ENCODE results near the gene PRKCI.
A peak's percentile ranks its signal among the peaks of the same experiment; 100 is the strongest.
"Not testable (repeated sequence)": the region's sequence is repeated elsewhere in the genome, so short reads cannot be mapped to it uniquely, and the experiment has no call there.

The PRKCI gene

GRCh38 chr3:170225166-170225565, 2.9 kb downstream of the PRKCI start:
- no peak for DNase-seq (ENCODE audit: low read depth)

DNA sequence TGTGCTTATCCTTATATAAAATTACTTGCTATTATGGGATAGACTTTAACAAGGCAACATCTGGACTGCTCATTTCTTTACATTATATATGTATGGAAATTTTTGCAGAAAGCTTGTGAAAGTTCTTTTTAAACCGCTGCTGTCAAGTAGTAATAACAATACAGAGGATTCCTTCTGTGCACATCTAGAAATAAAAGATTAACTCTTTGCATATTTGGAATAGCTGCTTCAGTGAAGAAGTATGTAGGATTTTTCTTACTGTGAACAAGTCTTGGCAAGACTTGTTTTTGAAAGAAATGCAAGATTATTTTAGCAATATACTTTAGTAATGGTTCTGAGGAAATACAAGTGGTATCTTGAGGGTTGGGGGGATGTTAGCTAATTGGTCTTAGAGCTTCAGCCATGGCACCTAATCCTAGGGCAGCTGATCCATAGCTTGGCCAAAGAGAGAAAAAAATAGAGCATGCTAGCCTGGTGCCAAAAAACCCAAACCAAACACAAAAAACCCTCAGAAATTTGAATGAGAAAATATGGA, 4.3 kb downstream of the PRKCI start:
- DNase-seq (ENCODE audit: low read depth): peak; percentile 3

DNA sequence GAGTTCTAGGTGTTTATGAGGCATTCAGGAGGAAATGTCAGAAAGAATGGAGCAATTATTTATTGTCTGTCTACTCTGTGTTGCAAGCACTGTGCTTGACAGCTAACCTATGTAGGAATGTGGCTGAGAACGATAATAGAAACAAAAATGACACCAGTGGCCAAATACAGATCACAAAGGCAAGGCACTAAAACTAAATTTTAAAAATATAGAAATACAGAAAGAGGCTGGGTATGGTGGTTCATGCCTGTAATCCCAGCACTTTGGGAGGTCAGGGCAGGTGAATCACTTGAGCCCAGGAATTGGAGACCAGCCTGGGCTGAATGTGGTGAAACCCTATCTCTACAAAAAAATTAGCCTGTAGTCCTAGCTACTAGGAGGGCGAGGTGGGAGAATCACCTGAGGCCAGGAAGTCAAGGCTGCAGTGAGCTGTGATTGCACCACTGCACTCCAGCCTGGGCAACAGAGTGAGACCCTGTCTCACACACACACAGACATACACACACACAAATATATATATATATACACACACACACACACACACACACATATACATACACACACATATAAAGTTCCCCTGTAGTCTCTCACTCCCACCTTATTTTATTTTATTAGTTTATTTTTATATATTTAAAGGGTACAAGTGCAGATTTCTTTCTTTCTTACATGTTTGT, 6.0 kb downstream of the PRKCI start:
- DNase-seq (ENCODE audit: low read depth): no peak

- no peak for DNase-seq (ENCODE audit: low read depth)
Measured at GRCh38 chr3:170232266-170232665, 10.0 kb downstream of the PRKCI start.

DNA sequence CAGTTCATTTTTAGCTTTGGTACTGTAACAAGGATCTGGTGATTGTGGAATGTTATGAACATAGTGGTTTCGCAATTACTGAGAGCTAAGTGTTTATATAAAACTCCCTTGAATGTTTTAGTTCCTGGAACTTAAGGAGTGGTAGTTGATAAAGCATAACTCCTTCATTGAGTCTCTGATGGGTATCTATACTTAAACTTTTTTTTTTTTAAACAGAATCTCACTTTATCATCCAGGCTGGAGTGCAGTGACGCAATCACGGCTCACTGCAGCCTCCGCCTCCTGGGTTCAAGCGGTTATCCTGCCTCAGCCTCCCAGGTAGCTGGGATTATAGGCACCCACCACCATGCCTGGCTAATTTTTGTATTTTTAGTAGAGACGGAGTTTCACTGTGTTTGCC, 11.3 kb downstream of the PRKCI start:
- peak; percentile 68 for DNase-seq (ENCODE audit: low read depth)

GRCh38 chr3:170240142-170240541, 17.9 kb downstream of the PRKCI start:
- DNase-seq (ENCODE audit: low read depth): no peak

DNA sequence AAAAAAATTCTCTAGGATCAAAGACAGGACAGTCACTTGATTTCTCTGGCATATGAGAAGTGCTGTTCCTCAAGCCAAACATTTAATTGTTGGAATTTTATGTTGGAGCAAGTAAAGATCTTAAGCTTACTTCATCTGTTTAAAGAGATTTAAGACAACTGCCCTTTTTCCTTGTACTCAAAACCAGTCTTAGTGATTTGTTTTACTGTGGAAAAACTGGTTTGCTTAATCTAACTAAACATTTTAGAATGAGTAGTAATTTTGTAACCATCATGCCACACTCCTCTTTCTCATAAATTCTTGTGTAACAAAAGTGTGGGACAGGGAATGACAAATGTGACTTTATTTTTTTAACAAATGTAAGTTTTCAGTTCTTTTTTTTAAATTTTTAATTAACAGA, 18.4 kb downstream of the PRKCI start:
- no peak for DNase-seq (ENCODE audit: low read depth)

GRCh38 chr3:170244576-170244975, 22.4 kb downstream of the PRKCI start:
- DNase-seq (ENCODE audit: low read depth): no peak

DNA sequence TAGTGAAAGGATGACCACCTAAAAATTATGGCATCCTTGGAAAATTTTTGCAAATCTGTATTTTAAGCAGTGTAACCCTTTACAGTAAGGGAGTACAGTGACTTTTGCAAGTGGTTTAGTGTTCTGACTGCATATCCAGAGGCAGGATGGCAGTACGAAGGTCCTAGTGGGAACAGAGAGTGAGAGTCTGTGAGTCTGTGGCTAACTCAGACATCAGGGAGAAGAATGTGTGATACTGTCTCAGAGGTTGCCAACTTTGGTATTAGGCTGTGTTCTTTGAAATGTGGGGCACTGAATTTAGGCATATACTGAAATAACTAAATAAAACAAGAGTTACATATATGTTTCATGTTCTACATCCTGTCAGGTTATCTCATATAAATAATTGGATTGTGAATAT, 25.7 kb downstream of the PRKCI start:
- no peak for DNase-seq (ENCODE audit: low read depth)

GRCh38 chr3:170256597-170256996, 34.4 kb downstream of the PRKCI start:
- DNase-seq (ENCODE audit: low read depth): no peak

DNA sequence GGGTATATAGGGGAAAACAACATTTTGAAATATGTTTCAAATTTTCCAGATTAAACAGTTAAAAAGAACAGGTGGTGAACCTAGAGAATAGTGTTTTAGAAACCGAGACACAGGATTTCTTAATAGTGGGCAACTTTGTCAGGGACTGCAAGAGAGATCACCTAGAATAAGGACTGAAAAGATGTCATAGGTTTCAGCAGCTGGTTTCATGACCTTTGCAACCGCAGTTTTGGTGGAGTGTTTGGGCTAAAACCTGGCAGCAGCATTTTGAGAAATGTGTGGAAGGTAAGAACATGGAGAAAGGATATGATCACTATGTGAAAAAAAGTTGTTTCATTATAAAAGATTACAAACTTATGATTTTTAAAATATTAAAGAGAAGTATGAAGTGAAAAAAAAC, 34.9 kb downstream of the PRKCI start:
- DNase-seq (ENCODE audit: low read depth): no peak

DNA sequence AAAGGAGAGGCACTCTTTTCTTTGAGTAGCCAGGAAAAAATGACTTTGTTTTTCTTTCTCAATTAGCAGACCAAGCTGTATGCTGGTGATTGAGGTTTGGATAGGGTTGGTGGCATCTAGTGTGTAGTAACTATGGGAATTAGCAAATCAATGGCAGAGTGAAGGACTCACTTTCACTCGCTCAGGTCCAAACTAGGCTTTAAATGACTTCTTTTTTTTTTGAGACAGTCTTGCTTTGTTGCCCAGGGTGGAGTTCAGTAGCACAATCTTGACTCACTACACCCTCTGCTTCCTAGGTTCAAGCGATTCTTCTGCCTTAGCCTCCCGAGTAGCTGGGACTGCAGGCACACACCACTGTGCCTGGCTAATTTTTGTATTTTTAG, 35.9 kb downstream of the PRKCI start:
- DNase-seq (ENCODE audit: low read depth): no peak

DNA sequence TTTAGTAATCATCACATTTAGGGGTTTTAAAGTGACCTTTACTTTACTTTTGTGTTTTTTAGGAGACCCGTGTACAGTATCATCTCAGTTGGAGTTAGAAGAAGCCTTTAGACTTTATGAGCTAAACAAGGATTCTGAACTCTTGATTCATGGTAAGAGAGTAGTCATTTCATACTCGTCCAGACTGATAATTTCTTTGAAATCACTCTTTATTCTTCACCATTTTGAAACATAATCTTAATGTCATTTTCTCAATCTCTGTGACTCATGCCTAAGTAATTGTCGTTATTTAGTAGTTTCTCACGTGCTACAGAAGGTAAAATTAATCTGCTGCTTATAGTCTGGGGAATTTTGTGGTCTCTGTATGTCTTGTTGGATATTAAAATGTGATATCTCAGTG, 37.7 kb downstream of the PRKCI start:
- DNase-seq (ENCODE audit: low read depth): no peak

DNA sequence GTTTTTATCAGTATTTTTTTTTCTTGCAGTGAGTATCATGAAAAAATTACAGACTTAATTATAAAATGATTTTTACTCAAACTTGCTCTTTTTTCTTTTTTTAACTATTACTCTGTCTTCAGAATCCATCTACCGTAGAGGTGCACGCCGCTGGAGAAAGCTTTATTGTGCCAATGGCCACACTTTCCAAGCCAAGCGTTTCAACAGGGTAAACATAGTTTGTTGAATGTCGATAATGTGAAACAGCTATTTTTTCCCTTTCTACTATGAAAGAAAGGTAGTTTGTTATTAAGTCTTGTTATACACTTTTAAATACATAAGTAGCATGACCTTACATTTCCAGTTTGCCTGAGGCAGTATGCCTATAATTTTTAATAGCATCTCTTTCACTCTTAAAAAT, 45.6 kb downstream of the PRKCI start:
- no peak for DNase-seq (ENCODE audit: low read depth)

DNA sequence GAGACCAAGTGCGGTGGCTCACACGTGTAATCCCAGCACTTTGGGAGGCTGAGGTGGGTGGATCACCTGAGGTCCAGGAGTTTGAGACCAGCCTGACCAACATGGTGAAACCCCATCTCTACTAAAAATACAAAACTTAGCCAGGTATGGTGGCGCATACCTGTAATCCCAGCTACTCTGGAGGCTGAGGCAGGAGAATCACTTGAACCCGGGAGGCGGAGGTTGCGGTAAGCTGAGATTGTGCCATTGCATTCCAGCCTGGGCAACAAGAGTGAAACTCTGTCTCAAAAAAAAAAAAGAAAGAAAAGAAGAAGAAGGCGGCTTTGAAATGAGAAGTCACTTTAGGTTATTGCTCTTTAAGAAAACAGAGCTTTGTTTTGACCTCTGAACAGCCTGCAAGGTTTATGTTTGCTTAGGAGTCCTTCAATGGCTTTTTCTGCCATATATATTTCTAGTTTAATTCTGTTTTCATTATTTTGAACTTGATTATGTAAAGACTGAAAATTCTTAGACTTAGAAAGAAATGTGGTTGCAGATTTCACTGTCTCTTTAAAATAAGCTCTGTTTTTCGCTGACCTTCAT, 47.5 kb downstream of the PRKCI start:
- not testable (repeated sequence) for DNase-seq (ENCODE audit: low read depth)

GRCh38 chr3:170270282-170270881, 48.2 kb downstream of the PRKCI start:
- no peak for DNase-seq (ENCODE audit: low read depth)

DNA sequence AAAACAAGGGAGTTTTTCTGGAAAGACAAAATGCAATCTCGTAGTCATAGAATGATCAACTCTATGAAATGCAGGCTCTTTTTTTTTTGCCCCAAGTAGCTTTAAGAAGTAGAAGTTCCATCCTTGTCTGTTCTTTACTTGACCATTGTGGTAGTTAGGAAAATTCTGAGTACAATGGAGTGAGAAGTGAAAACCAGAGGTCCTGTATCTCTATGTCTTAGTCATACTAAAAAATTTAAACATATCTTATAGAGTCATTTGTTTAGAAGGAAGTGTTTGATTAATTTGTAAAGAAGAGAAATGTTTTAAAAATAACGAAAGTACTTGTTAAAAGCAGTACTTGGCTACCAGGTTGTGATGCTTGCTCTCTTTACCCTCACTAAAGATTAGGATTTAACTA, 52.4 kb downstream of the PRKCI start:
- DNase-seq (ENCODE audit: low read depth): no peak

DNA sequence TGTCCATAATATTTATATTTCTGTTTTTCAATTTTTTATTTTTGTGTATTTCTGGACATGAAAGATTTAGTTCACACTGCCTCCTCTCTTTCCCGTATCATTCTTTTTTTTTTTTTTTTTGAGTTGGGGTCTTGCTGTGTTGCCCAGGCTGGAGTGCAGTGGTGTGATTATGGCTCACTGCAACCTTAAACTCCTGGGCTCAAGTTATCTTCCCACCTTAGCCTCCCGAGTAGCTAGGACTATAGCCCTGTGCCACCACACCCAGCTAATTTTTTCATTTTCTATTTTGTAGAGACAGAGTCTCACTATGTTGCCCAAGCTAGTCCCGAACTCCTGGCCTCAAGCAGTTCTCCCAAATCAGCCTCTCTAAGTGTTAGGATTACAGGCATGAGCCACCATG, 53.6 kb downstream of the PRKCI start:
- DNase-seq (ENCODE audit: low read depth): no peak

GRCh38 chr3:170277311-170277710, 55.1 kb downstream of the PRKCI start:
- DNase-seq (ENCODE audit: low read depth): not testable (repeated sequence)

- no peak for DNase-seq (ENCODE audit: low read depth)
Measured at GRCh38 chr3:170277833-170278580, 55.8 kb downstream of the PRKCI start.

DNA sequence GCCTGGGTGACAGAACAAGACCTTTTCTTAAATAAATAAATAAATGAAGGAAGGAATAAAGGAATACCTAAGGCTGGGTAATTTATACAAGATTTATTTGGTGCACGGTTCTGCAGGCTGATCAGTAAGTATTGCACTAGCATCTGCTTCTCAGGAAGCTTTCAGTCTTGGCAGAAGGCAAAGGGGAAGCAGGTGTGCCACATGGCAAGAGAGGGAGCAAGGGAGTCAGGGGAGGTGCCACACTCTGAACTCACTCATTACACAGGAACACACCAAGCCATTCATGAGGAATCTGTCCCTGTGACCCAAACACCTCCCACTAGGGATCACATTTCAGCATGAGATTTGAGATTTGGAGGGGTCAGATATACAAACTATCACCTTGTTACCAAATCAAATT, 56.4 kb downstream of the PRKCI start:
- DNase-seq (ENCODE audit: low read depth): no peak

GRCh38 chr3:170290194-170290593, 68.0 kb downstream of the PRKCI start:
- no peak for DNase-seq (ENCODE audit: low read depth)

- DNase-seq (ENCODE audit: low read depth): no peak
Measured at GRCh38 chr3:170295586-170295985, 73.4 kb downstream of the PRKCI start.
